GM21723 (cell line): ENCODE data around the gene PRELID2.
"Not testable (repeated sequence)": the region's sequence is repeated elsewhere in the genome, so short reads cannot be mapped to it uniquely, and the experiment has no call there.

Source experiments
- ATAC-seq: cut with Tn5 transposase; IDR thresholded peaks from one replicate; pipeline ENCODE4 v1.9.1; 2021; ENCODE audit warnings: mild to moderate bottlenecking, moderate library complexity; ENCODE audit not compliant: unreplicated experiment

PRELID2 gene

DNA sequence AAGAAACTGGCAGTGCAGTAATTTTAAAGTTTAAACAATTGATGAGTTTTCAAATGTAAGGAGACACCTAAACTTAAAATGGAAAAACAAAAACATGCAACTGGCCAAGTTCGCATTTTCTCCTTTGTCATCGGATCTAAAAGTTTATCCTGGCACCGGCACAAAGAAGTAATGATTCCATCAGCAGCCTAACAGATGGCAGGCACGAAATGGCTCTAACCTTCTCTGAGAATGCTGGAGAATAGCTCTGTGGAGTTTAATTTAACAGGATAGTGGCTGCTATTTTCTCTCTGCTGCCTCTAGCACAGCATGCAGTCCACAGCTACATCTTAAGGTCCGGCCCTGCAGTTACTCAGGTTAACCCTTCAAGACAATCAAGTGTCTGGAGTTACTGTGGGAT, 82.2 kb downstream of the PRELID2 start:
- no peak for ATAC-seq

DNA sequence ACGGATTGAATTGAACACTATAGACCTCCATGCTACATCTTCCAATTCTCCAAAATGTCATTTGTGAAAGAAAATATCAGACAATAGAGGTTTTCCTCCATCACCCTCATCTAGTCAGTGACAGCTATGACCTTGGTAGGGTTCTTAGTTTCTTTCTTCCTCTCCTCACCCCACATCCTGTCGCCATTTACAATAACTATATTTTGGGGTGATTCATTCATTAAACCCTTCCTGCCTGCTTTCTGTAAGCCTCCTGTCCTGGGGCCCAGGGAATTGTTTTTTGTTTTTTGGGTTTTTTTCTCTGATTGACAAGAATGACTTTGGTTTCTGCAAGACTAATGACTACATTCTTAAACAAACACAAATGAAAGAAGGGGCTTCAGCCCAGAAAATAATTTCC, 82.6 kb downstream of the PRELID2 start:
- no peak for ATAC-seq

DNA sequence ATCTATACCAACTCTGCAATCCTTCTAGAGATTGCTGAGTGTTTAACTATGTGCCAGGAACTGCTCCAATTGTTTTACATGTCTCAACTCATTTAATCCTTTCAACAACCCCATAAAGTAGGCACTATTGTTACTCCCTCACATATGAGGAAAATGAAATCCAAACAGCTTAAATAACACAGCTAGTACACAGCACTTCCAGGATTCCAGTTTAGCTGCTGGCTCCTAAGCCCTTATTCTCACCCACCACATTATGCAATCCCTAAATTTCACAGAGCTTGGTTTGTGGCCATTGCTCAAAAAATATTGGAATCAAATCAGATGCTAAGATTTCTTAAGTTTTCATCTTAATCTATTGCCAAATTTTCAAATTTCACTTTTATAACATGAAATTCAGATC, 84.9 kb downstream of the PRELID2 start:
- ATAC-seq = no peak

DNA sequence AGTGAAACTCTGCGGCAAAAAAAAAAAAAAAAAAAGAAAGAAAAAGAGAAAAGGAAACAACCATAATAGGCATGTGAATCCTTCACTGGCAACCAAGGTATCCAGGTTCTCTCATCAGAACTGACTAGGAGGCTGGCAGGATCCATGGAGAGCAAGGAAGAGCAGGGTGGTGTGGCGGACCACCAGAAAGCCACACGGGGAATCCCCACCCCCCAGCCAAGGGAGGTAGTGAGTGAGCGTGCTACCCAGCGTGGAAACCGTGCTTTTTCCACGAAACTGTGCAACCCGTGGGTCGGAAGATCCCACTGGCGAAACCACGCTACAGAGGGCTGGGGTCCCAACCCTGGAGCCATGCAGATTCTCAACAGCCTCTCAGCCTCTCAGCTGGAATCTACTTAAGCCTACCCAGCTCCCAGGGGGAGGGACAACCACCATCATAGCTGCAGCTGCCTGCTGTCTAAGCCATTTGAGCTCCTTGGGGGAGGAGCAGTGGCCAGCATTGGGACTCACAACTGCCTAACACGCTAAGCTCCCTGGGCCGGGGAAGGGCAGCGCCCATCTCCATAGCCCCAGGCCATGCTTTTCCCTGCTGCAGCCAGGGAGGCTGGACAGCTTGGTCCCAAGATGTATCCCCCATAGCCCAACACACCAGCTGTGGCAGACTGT, 91.6 kb downstream of the PRELID2 start:
- no peak for ATAC-seq

DNA sequence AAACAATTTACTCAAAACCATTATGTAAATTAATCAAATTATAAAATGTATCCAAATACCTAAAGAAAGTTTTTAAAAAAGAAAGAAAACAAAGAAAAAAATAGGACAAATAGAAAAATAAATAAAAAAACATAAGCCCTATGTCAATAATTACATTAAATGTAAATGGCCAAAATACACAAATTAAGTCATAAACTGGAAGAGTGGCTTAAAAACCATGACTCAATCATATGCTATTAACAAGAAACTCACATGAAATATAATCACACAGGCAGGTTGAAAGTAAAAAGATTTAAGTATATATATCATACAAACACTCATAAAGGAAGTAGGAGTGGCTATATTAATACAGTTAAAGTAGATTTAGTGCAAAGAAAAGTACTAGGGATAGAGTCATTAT, 95.3 kb downstream of the PRELID2 start:
- no peak for ATAC-seq

DNA sequence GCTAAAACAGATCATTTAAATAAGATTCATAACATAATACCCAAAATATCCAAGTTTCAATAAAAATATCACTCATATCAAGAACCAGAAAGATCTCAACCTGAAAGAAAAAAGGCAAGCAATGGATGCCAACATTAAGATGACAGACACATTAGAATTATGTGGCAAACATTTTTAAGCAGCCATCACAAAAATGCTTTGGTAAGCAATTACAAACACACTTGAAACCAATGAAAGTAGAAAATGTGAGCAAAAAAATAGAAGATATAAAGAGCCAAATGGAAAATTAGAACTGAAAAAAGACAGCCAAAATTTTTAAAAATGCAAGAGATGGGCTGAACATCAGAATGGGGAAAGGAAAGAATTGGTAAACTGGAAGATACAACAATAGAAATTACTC, 96.9 kb downstream of the PRELID2 start:
- ATAC-seq = no peak

DNA sequence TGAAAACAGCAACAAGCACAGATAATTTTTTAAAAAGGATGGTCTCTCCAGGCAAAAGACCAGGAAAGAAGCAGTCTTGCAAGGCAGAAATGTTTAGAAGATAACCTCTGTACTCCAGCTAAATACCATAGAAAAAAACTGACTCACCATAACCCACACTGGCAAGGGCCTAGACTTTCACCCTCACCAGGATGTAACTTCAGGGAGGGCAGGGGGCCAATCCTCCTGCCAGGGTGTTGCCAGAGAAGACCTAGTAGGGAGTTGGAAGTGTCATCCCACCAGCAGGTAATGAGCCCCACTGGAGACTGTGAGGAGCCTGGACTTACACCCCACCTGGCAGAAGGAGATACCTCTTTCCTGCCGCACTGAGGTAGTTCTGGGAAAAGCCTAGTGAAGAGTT, 97.6 kb downstream of the PRELID2 start:
- ATAC-seq = no peak

DNA sequence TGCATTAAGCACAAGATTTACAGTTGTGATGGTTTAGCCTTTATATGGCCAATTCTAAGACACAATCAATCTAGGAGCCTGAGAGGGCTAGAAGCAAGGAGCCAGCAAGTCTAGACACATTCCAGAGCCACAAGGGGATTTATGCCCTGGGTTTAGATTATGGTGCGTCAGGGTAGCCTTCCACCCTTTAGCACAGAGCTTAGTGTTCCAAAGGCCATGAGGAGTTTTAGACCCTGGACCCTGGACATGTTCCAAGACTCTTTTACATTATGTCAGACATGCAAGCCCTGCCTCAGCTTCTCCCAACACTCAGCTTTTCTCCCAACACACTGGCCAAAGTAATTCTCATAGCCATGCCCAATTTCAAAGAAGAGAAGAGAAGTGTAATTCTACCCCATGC, 105.2 kb downstream of the PRELID2 start:
- ATAC-seq = not testable (repeated sequence)

DNA sequence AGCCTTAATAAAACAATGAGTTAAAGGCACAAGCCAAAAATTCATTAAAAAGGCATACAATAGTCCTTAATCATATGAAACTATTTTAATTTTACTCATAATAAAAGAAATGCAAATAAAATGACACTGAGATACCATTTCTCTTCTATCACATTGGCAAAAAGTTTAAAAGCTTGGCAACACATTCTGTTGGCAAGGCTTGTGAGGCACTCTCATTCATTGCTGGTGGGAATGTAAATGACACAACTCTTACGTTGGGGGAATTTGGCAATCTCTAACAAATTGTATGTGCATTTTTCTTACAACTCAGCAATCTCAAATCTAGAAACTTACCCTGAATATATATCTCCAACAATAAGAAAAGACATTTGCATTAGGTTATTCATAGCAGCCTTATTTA, 111.6 kb downstream of the PRELID2 start:
- no peak for ATAC-seq

DNA sequence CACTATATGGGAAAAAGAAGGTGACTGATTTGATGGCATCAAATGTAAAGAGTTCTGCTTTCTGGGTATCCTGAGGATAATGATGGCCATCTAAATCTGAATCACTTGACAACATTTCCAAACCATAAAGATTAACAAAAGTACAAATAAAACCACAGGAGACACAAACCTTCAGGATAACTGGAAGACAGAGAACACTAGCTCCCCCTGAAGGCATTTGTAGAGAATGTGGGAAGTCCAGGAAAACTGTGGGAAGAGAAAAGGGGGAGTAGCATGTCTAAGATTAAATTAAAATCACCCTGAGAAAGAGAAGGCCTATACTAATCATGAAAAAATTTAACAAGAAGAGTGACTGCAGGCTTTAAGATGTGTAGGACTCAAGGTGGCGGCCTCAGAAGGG, 116.2 kb downstream of the PRELID2 start:
- no peak for ATAC-seq

DNA sequence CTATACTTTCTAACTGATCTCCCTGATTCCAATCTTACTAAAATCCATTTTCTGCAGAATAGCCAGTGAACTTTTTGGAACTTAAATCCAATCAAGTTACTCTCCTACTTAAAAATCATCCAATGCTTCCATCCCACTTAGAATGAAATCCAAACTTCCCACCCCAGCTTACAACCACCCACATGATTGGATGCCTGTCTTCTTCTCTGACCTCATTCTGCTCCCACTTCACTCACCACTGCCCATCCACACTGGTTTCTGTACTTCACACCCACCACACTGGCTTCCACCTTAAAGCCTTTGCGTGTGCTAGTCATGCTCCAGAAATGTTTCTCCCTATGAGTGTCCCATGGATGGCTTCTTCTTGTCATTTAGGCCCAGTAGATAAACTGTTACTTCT, 119.7 kb downstream of the PRELID2 start:
- ATAC-seq = no peak

DNA sequence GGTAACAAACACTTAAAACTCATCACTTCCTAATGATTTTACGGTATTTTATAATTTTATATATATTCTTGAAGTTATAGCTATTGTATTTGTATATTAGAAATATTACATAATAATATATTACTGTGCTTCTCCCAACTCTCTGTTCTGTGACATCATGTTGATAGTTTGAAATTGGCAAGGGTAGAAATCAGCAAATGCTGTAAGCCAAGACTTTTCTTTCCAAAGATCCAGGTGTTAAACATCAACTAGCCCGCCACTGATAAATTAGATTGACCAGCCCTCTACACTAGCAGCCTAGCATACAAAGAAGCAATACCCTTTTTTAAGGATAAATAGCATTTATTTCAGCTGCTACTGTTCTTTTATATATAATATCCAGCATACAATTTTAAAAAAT, 122.9 kb downstream of the PRELID2 start:
- no peak for ATAC-seq

DNA sequence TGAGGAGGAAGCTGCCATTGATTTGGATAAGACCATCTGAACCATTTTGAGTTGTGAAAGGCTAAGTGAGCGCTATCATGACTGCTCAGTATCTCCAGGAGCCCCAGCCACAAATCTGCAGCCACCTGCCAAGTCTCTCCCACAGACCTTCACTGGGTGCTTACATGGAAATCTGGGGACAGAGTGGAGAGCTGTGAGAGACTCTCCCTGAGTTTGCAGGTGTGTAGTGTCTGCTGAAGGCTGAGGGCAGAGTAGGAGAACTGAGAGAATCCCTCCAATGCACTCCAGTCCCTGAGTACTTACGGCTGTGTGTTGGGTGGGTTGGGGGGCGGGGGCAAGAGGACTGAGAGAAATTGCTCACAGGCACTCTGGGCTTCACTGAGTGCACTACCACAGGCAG, 123.7 kb downstream of the PRELID2 start:
- no peak for ATAC-seq
